Smooth muscle cell of the brain vasculature (primary cell): Measurements from ENCODE around the gene RABL3.
"Not testable (repeated sequence)": the region's sequence is repeated elsewhere in the genome, so short reads cannot be mapped to it uniquely, and the experiment has no call there.

Experiments used
- DNase-seq: peaks from one replicate; pipeline ENCODE4 v3.0.0-alpha.2; 2012; ENCODE audit warnings: low read depth, low spot score

RABL3 gene

GRCh38 chr3:120745466-120745865 is 3.1 kb upstream of the RABL3 start:
- no peak for DNase-seq

GRCh38 chr3:120743556-120744195 is 1.4 kb upstream of the RABL3 start:
- no peak for DNase-seq

GRCh38 chr3:120742849-120743365 is 591 bp upstream of the RABL3 start:
- DNase-seq, result no peak

GRCh38 chr3:120741837-120742197 is 499 bp downstream of the RABL3 start:
- no peak for DNase-seq

- no peak for DNase-seq
Measured at GRCh38 chr3:120741320-120741719, 996 bp downstream of the RABL3 start.

GRCh38 chr3:120738006-120738405 is 4.3 kb downstream of the RABL3 start:
- not testable (repeated sequence) for DNase-seq

- DNase-seq, result no peak
Measured at GRCh38 chr3:120730576-120731542, 11.5 kb downstream of the RABL3 start.

- DNase-seq, result no peak
Measured at GRCh38 chr3:120726791-120727190, 15.5 kb downstream of the RABL3 start.

- not testable (repeated sequence) for DNase-seq
Measured at GRCh38 chr3:120719167-120719834, 23.0 kb downstream of the RABL3 start.

- DNase-seq, result no peak
Measured at GRCh38 chr3:120713262-120713661, 29.1 kb downstream of the RABL3 start.

GRCh38 chr3:120710369-120710768 is 31.9 kb downstream of the RABL3 start:
- DNase-seq, result no peak

GRCh38 chr3:120708408-120708807 is 33.9 kb downstream of the RABL3 start:
- no peak for DNase-seq

- no peak for DNase-seq
Measured at GRCh38 chr3:120706950-120707349, 35.4 kb downstream of the RABL3 start.

- no peak for DNase-seq
Measured at GRCh38 chr3:120705884-120706582, 36.3 kb downstream of the RABL3 start.

GRCh38 chr3:120699333-120699732 is 43.0 kb downstream of the RABL3 start:
- DNase-seq, result no peak

- no peak for DNase-seq
Measured at GRCh38 chr3:120693439-120694171, 48.7 kb downstream of the RABL3 start.

- no peak for DNase-seq
Measured at GRCh38 chr3:120689395-120689794, 52.9 kb downstream of the RABL3 start.

- DNase-seq, result no peak
Measured at GRCh38 chr3:120688121-120688520, 54.2 kb downstream of the RABL3 start.

GRCh38 chr3:120685411-120685810 is 56.9 kb downstream of the RABL3 start:
- no peak for DNase-seq

- DNase-seq, result no peak
Measured at GRCh38 chr3:120684896-120685295, 57.4 kb downstream of the RABL3 start.
